Activated CD8-positive, alpha-beta memory T cell treated with anti-CD3 and anti-CD28 coated beads, Interleukin-2, amount 50 U/mL, for 1 hour (primary cell): Measurements from ENCODE around the gene TM9SF4.

ENCODE experiments used
- DNase-seq: peaks from one replicate; pipeline ENCODE4 v3.0.0-alpha.2; 2020; ENCODE audit errors: extremely low read depth

The TM9SF4 gene

GRCh38 chr20:32109392-32110172 is at the start of gene TM9SF4:
Gene TM9SF4 (plus strand): TSS chr20:32109714. CDS start chr20:32109741, 27 bp downstream.
- peak; percentile 87 for DNase-seq

GRCh38 chr20:32062776-32063170 is 46.7 kb upstream of the TM9SF4 start:
- DNase-seq: no peak

GRCh38 chr20:32063695-32064094 is 45.8 kb upstream of the TM9SF4 start:
- no peak for DNase-seq

GRCh38 chr20:32064667-32065066 is 44.8 kb upstream of the TM9SF4 start:
- DNase-seq: no peak

GRCh38 chr20:32067234-32067821 is 42.2 kb upstream of the TM9SF4 start:
- DNase-seq: no peak

GRCh38 chr20:32068174-32068573 is 41.3 kb upstream of the TM9SF4 start:
- no peak for DNase-seq

GRCh38 chr20:32069711-32070110 is 39.8 kb upstream of the TM9SF4 start:
- DNase-seq: no peak

- DNase-seq: no peak
These were observed 39.2 kb upstream of the TM9SF4 start for GRCh38 chr20:32070282-32070681.

- DNase-seq: no peak
These were observed 38.8 kb upstream of the TM9SF4 start for GRCh38 chr20:32070690-32071213.

- DNase-seq: no peak
These were observed 37.9 kb upstream of the TM9SF4 start for GRCh38 chr20:32071395-32072167.

- DNase-seq: no peak
These were observed 37.3 kb upstream of the TM9SF4 start for GRCh38 chr20:32072168-32072750.

GRCh38 chr20:32075534-32075933 is 34.0 kb upstream of the TM9SF4 start:
- no peak for DNase-seq

- no peak for DNase-seq
These were observed 32.3 kb upstream of the TM9SF4 start for GRCh38 chr20:32077190-32077589.

- no peak for DNase-seq
These were observed 31.2 kb upstream of the TM9SF4 start for GRCh38 chr20:32078322-32078721.

GRCh38 chr20:32078791-32079190 is 30.7 kb upstream of the TM9SF4 start:
- no peak for DNase-seq

- no peak for DNase-seq
These were observed 29.8 kb upstream of the TM9SF4 start for GRCh38 chr20:32079655-32080109.

GRCh38 chr20:32080783-32081182 is 28.7 kb upstream of the TM9SF4 start:
- no peak for DNase-seq

GRCh38 chr20:32083469-32083868 is 26.0 kb upstream of the TM9SF4 start:
- DNase-seq: no peak

- DNase-seq: no peak
These were observed 22.4 kb upstream of the TM9SF4 start for GRCh38 chr20:32087070-32087469.

GRCh38 chr20:32088759-32089158 is 20.8 kb upstream of the TM9SF4 start:
- no peak for DNase-seq

- DNase-seq: no peak
These were observed 19.7 kb upstream of the TM9SF4 start for GRCh38 chr20:32089637-32090362.
